ENCODE results near the gene GRM7.

- TF ChIP-seq CTCF (IDR thresholded peaks at IDR 0.05) (no peak), POLR2A (IDR thresholded peaks at IDR 0.05) (no peak), POLR2AphosphoS5 (IDR thresholded peaks at IDR 0.05) (no peak)
Observed at GRCh38 chr3:7737263-7737662, 876.3 kb downstream of the GRM7 start.
